Suprapubic skin (tissue), 4 donors: ENCODE measurements around the gene WDR55. TPM values are rescaled to one million over a fixed set of nuclear protein-coding genes. Genes with fewer than 3 reads are reported as not detected.
"Not testable (repeated sequence)": the region's sequence is repeated elsewhere in the genome, so short reads cannot be mapped to it uniquely, and the experiment has no call there.

ENCODE experiments used
- DNase-seq, 2 donors: peaks; one replicate each; pipeline ENCODE4 v3.0.0-alpha.2; 2019; ENCODE audit warnings: low spot score in 2 of 2
- H3K27ac ChIP-seq: fragments of 200-600 bp; sonication (generic); one replicate; pipeline ENCODE4 v1.5.1; 2019
- H3K27me3 ChIP-seq: fragments of 200-600 bp; sonication (generic); one replicate; pipeline ENCODE4 v1.5.1; 2019
- H3K36me3 ChIP-seq: fragments of 200-600 bp; sonication (generic); one replicate; pipeline ENCODE4 v1.5.1; 2019
- H3K4me1 ChIP-seq: fragments of 200-600 bp; sonication (generic); one replicate; pipeline ENCODE4 v1.5.1; 2019
- H3K4me3 ChIP-seq: fragments of 200-600 bp; sonication (generic); one replicate; pipeline ENCODE4 v1.5.1; 2019; ENCODE audit warnings: mild to moderate bottlenecking
- H3K9me3 ChIP-seq: fragments of 200-600 bp; sonication (generic); one replicate; pipeline ENCODE4 v1.5.1; 2019
- CTCF ChIP-seq, 2 donors: fragments of 200-600 bp in 1 of 2; fragments of 450-650 bp in 1 of 2; sonication (generic) in 1 of 2; IDR thresholded peaks; one replicate each; pipeline ENCODE4 v1.5.1; 2016 to 2019; ENCODE audit warnings: antibody characterized with exemption in 2 of 2, mild to moderate bottlenecking in 1 of 2, moderate library complexity in 1 of 2
- EP300 ChIP-seq: sonication (generic); formaldehyde crosslinking; IDR thresholded peaks from one replicate; pipeline ENCODE4 v1.6.1; 2017; ENCODE audit warnings: antibody characterized with exemption
- POLR2A ChIP-seq, 2 donors: fragments of 450-650 bp; IDR thresholded peaks; one replicate each; pipeline ENCODE4 v1.6.1; 2017; ENCODE audit warnings: antibody characterized with exemption in 2 of 2, mild to moderate bottlenecking in 2 of 2, moderate library complexity in 2 of 2
- POLR2AphosphoS5 ChIP-seq, 3 donors: sonication (generic); formaldehyde crosslinking; IDR thresholded peaks; one replicate each; pipeline ENCODE4 v1.6.1; 2017; ENCODE audit warnings: antibody characterized with exemption in 3 of 3
- WGBS: methylation state at CpG from one replicate; pipeline ENCODE4 v1.1.5; 2018; 5-methylcytosine and 5-hydroxymethylcytosine counted together
- total RNA-seq, 4 donors: library from RNA; depleted of rRNA; stranded (reverse); fragments of >200 nt; gene quantifications; one replicate each; pipeline ENCODE4 v1.1.0, GENCODE V29; 2016

WDR55 gene
- total RNA-seq, 4 donors from 2014 or later: 15.7 to 41.5 (median 22.8) TPM

GRCh38 chr5:140639148-140639981 is 25.3 kb upstream of the WDR55 start, which contains the start of gene TMCO6:
Gene TMCO6, plus strand, starts transcription at chr5:140639451. Its CDS starts 77 bp downstream, at chr5:140639528.
- H3K9me3 ChIP-seq: no peaks in the 10 kb centered on the region
- H3K4me3 ChIP-seq: peak within 1 kb of the TSS; percentile 93
- peak; percentile 99 for DNase-seq
- no peaks in the 10 kb centered on the region for H3K27me3 ChIP-seq
- H3K36me3 ChIP-seq: peaks cover 25% of the 10 kb centered on the region
- TF ChIP-seq POLR2A (IDR thresholded peaks at IDR 0.05) (no peak), CTCF (IDR thresholded peaks at IDR 0.05) (peak; percentile 31 to 85), EP300 (no peak), POLR2AphosphoS5 (IDR thresholded peaks at IDR 0.05) (peak in 2 of 3 donors; percentile 31 to 37)
- peak within 1 kb of the TSS; percentile 90 for H3K27ac ChIP-seq
- peaks cover 33% of the 10 kb centered on the region for H3K4me1 ChIP-seq
- 2% methylated on average over 6 of the region's 63 CpGs for WGBS

- no peak overlapping the region for H3K4me3 ChIP-seq
- H3K27ac ChIP-seq: no peak overlapping the region
- no peaks in the 10 kb centered on the region for H3K27me3 ChIP-seq
- TF ChIP-seq POLR2AphosphoS5 (IDR thresholded peaks at IDR 0.05) (no peak), CTCF (IDR thresholded peaks at IDR 0.05) (no peak), POLR2A (IDR thresholded peaks at IDR 0.05) (no peak), EP300 (no peak)
- DNase-seq: no peak
- H3K9me3 ChIP-seq: no peaks in the 10 kb centered on the region
- 81% methylated on average over 8 of the region's 8 CpGs for WGBS
- H3K4me1 ChIP-seq: peaks cover 47% of the 10 kb centered on the region
- H3K36me3 ChIP-seq: peaks cover 38% of the 10 kb centered on the region
These were observed 23.0 kb upstream of the WDR55 start for GRCh38 chr5:140641716-140642115.

GRCh38 chr5:140642718-140643117 is 22.0 kb upstream of the WDR55 start:
- WGBS: 50% methylated on average over 3 of the region's 3 CpGs
- Histone ChIP-seq H3K36me3 (peaks cover 38% of the 10 kb centered on the region), H3K4me1 (peaks cover 51% of the 10 kb centered on the region), H3K27me3 (no peaks in the 10 kb centered on the region), H3K27ac (no peak overlapping the region), H3K4me3 (no peak overlapping the region), H3K9me3 (no peaks in the 10 kb centered on the region)
- no peak for DNase-seq
- no peak for TF ChIP-seq POLR2AphosphoS5 (IDR thresholded peaks at IDR 0.05)
- no peak for TF ChIP-seq CTCF (IDR thresholded peaks at IDR 0.05)
- TF ChIP-seq POLR2A (IDR thresholded peaks at IDR 0.05): no peak
- TF ChIP-seq EP300: no peak

- Histone ChIP-seq H3K4me1 (peaks cover 27% of the 10 kb centered on the region), H3K36me3 (peaks cover 61% of the 10 kb centered on the region)
- no peak for TF ChIP-seq CTCF (IDR thresholded peaks at IDR 0.05)
- TF ChIP-seq POLR2A (IDR thresholded peaks at IDR 0.05): no peak
- TF ChIP-seq EP300: no peak
- TF ChIP-seq POLR2AphosphoS5 (IDR thresholded peaks at IDR 0.05): no peak
These were observed 17.7 kb upstream of the WDR55 start for GRCh38 chr5:140647042-140647419.

GRCh38 chr5:140658870-140659269 is 5.8 kb upstream of the WDR55 start:
- Histone ChIP-seq H3K27me3 (no peaks in the 10 kb centered on the region), H3K4me1 (peaks cover 4% of the 10 kb centered on the region), H3K9me3 (no peaks in the 10 kb centered on the region), H3K27ac (no peak overlapping the region), H3K4me3 (no peak overlapping the region), H3K36me3 (peaks cover 93% of the 10 kb centered on the region)
- TF ChIP-seq POLR2A (IDR thresholded peaks at IDR 0.05) (no peak), CTCF (IDR thresholded peaks at IDR 0.05) (no peak), EP300 (no peak), POLR2AphosphoS5 (IDR thresholded peaks at IDR 0.05) (no peak)
- WGBS: 96% methylated on average over 17 of the region's 17 CpGs
- no peak for DNase-seq

More at GRCh38 chr5:140647042-140647419, 17.7 kb upstream of the WDR55 start:
- Histone ChIP-seq H3K27ac (peak overlapping the region; percentile 83), H3K9me3 (no peaks in the 10 kb centered on the region), H3K4me3 (peak overlapping the region; percentile 69), H3K27me3 (no peaks in the 10 kb centered on the region)
- DNase-seq: no peak
- 2% methylated on average over 19 of the region's 27 CpGs for whole genome bisulfite sequencing

- peaks cover 78% of the 10 kb centered on the region for H3K36me3 ChIP-seq
- H3K4me1 ChIP-seq: peaks cover 10% of the 10 kb centered on the region
- H3K9me3 ChIP-seq: not testable (repeated sequence)
These were observed 4.3 kb upstream of the WDR55 start for GRCh38 chr5:140660371-140660770.

More at GRCh38 chr5:140660371-140660770, 4.3 kb upstream of the WDR55 start:
- 89% methylated on average over 6 of the region's 6 CpGs for WGBS
- DNase-seq, H3K27ac ChIP-seq, H3K4me3 ChIP-seq, H3K27me3 ChIP-seq: not testable (repeated sequence)
